CD4-positive, alpha-beta T cell (primary cell): ENCODE data around the gene C7orf57. TPM values are rescaled to one million over a fixed set of nuclear protein-coding genes. Genes with fewer than 3 reads are reported as not detected.
"Not testable (repeated sequence)": the region's sequence is repeated elsewhere in the genome, so short reads cannot be mapped to it uniquely, and the experiment has no call there.

Experiments used
- ATAC-seq: fragments of 200-7000 bp; cut with Tn5 transposase; one replicate; pipeline ENCODE4 v1.10.0; 2022; ENCODE audit warnings: mild to moderate bottlenecking; ENCODE audit not compliant: poor library complexity
- CTCF ChIA-PET: fragments of 350-600 bp; sonication (Branson Sonifier 250); formaldehyde crosslinking; loops from one replicate; lab custom pipeline; 2021; ENCODE audit warnings: antibody characterized with exemption, inconsistent platforms; lab: Charles Lee
- POLR2A ChIA-PET: fragments of 350-600 bp; sonication (Branson Sonifier 250); formaldehyde crosslinking; loops from one replicate; lab custom pipeline; 2021; ENCODE audit warnings: antibody characterized with exemption, inconsistent platforms; lab: Charles Lee
- DNase-seq, 14 experiments: peaks; one replicate each; pipeline ENCODE4 v3.0.0-alpha.2; 2013 to 2020; ENCODE audit warnings: mixed read lengths in 2 of 14
- H3K27ac ChIP-seq, 2 donors: one replicate each; pipeline versions ENCODE4 v1.5.1 to v1.7.0; 2013; ENCODE audit warnings: low read length in 2 of 2, low read depth in 1 of 2, mild to moderate bottlenecking in 1 of 2
- H3K27me3 ChIP-seq, 2 experiments: 1 replicate in 1 of 2; 2 replicates in 1 of 2; pipeline versions ENCODE4 v1.6.1 to v1.7.0; 2013; ENCODE audit warnings: low read length in 2 of 2, control low read depth in 1 of 2, mild to moderate bottlenecking in 1 of 2, moderate library complexity in 1 of 2; ENCODE audit not compliant: insufficient read depth in 2 of 2, control insufficient read depth in 1 of 2
- H3K36me3 ChIP-seq: one replicate; pipeline ENCODE4 v1.6.1; 2013; ENCODE audit warnings: low read length, control low read depth; ENCODE audit not compliant: insufficient read depth
- H3K4me1 ChIP-seq: one replicate; pipeline ENCODE4 v1.6.1; 2013; ENCODE audit warnings: low read length, control low read depth; ENCODE audit not compliant: insufficient read depth
- H3K4me3 ChIP-seq: one replicate; pipeline ENCODE4 v1.5.1; 2013; ENCODE audit warnings: mild to moderate bottlenecking, low read length, moderate library complexity
- H3K9me3 ChIP-seq, 2 experiments: 1 replicate in 1 of 2; 2 replicates in 1 of 2; pipeline versions ENCODE4 v1.6.1 to v1.7.0; 2013; ENCODE audit warnings: low read length in 2 of 2, mild to moderate bottlenecking in 2 of 2, control low read depth in 1 of 2, moderate library complexity in 1 of 2; ENCODE audit not compliant: control insufficient read depth in 1 of 2, insufficient read depth in 1 of 2
- H3K27ac Mint-ChIP-seq: one replicate; pipeline ENCODE4 v1.8.0; 2020; ENCODE audit warnings: mixed read lengths
- H3K27me3 Mint-ChIP-seq: one replicate; pipeline ENCODE4 v1.8.0; 2021; ENCODE audit warnings: mixed read lengths
- H3K36me3 Mint-ChIP-seq: one replicate; pipeline ENCODE4 v1.8.0; 2021; ENCODE audit warnings: low read depth, mixed read lengths
- H3K4me1 Mint-ChIP-seq: one replicate; pipeline ENCODE4 v1.8.0; 2021; ENCODE audit warnings: low read depth, mixed read lengths
- H3K4me3 Mint-ChIP-seq: one replicate; pipeline ENCODE4 v1.8.0; 2020; ENCODE audit warnings: mild to moderate bottlenecking, mixed read lengths
- H3K9me3 Mint-ChIP-seq: one replicate; pipeline ENCODE4 v1.8.0; 2020; ENCODE audit warnings: mixed read lengths
- intact Hi-C, 2 experiments: fragments of 100-400 bp; cut with DNase I in 1 of 2; cut with micrococcal nuclease in 1 of 2; formaldehyde crosslinking; loops; one replicate each; pipeline versions ENCODE4 v1.15.1 to v1.9.0; 2023 to 2025; cut with DNase I, micrococcal nuclease
- total RNA-seq, 174 experiments: library from RNA in 2 of 174; stranded (reverse) in 2 of 174; gene quantifications; one replicate each; pipeline ENCODE4 v1.2.3 and lab custom pipeline; 2021 to 2026
- TF ChIP-seq, protein P1 (sequence below): fragments of 200-600 bp; IDR thresholded peaks from one replicate; pipeline ENCODE4 v1.8.0; 2022; ENCODE audit warnings: antibody characterized with exemption, mild to moderate bottlenecking

Gene C7orf57
- total RNA-seq, 2 experiments from 2014 or later = 0.56 TPM; not detected in 1

DNA sequence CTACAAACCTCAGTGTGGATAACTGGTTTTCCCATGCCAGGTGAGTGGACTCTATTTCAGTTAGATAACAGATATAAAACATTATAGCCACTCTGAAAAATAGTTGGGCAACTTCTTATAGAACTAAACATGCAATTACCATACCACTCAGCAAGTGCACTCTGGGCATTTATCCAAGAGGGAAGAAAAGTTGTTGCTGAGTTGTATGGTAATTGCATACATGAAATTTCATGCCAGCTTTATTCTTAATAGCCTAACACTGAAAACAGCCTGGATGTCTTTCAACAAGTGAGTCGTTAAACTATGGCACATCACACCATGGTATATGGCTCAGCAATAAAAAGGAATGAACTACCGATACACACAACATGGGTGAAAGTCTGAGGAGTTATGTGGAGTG is 43.1 kb downstream of the C7orf57 start:
- H3K27ac ChIP-seq = no peak overlapping the region
- H3K27ac Mint-ChIP-seq = no peak overlapping the region
- no peaks in the 10 kb centered on the region for H3K9me3 ChIP-seq
- ATAC-seq (no peak), DNase-seq (no peak)
- peaks cover 12% of the 10 kb centered on the region for H3K4me1 Mint-ChIP-seq
- H3K4me1 ChIP-seq = peaks cover 9% of the 10 kb centered on the region
- TF ChIP-seq, protein P1, sequence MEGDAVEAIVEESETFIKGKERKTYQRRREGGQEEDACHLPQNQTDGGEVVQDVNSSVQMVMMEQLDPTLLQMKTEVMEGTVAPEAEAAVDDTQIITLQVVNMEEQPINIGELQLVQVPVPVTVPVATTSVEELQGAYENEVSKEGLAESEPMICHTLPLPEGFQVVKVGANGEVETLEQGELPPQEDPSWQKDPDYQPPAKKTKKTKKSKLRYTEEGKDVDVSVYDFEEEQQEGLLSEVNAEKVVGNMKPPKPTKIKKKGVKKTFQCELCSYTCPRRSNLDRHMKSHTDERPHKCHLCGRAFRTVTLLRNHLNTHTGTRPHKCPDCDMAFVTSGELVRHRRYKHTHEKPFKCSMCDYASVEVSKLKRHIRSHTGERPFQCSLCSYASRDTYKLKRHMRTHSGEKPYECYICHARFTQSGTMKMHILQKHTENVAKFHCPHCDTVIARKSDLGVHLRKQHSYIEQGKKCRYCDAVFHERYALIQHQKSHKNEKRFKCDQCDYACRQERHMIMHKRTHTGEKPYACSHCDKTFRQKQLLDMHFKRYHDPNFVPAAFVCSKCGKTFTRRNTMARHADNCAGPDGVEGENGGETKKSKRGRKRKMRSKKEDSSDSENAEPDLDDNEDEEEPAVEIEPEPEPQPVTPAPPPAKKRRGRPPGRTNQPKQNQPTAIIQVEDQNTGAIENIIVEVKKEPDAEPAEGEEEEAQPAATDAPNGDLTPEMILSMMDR = no peak
- H3K36me3 Mint-ChIP-seq = no peaks in the 10 kb centered on the region
- H3K36me3 ChIP-seq = no peaks in the 10 kb centered on the region
- no peaks in the 10 kb centered on the region for H3K27me3 Mint-ChIP-seq
- no peak overlapping the region for H3K4me3 ChIP-seq
- ChIA-PET CTCF (no interaction called here), POLR2A (no interaction called here)
- H3K4me3 Mint-ChIP-seq = no peak overlapping the region
- no peaks in the 10 kb centered on the region for H3K27me3 ChIP-seq
- no peaks in the 10 kb centered on the region for H3K9me3 Mint-ChIP-seq
- intact Hi-C loops = no loop called here

DNA sequence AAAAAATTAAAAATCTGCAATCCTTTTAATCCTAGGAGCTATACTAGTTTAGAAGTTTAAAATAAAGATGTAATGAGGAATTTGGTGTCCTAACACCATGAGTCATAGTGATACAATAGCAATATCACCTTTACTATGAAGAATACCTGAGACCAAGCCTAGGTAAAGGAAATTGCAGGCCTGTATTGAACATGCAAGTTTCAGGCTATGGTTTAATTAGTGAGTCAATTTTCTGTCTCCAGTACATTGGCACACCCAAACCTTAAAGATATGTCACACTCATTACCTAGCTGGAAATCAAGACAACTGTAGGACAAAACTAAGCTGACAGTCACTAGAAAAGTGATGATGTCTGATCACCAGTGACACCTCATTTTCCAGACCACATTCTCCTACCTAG is 47.0 kb downstream of the C7orf57 start:
- intact Hi-C loops, H3K27me3 ChIP-seq, H3K36me3 Mint-ChIP-seq, CTCF ChIA-PET, H3K4me3 Mint-ChIP-seq, H3K27ac ChIP-seq, DNase-seq, H3K36me3 ChIP-seq, ATAC-seq, H3K27ac Mint-ChIP-seq, H3K27me3 Mint-ChIP-seq, H3K9me3 ChIP-seq, H3K4me3 ChIP-seq, H3K9me3 Mint-ChIP-seq: not testable (repeated sequence)
- POLR2A ChIA-PET = interaction anchor here (0.6 to 1.2 kb wide), 3 partner anchors 14 to 108 kb away, joined by 3 read pairs; no protein-coding TSS in a partner anchor
- H3K4me1 ChIP-seq = peaks cover 44% of the 10 kb centered on the region
- H3K4me1 Mint-ChIP-seq = peaks cover 47% of the 10 kb centered on the region

DNA sequence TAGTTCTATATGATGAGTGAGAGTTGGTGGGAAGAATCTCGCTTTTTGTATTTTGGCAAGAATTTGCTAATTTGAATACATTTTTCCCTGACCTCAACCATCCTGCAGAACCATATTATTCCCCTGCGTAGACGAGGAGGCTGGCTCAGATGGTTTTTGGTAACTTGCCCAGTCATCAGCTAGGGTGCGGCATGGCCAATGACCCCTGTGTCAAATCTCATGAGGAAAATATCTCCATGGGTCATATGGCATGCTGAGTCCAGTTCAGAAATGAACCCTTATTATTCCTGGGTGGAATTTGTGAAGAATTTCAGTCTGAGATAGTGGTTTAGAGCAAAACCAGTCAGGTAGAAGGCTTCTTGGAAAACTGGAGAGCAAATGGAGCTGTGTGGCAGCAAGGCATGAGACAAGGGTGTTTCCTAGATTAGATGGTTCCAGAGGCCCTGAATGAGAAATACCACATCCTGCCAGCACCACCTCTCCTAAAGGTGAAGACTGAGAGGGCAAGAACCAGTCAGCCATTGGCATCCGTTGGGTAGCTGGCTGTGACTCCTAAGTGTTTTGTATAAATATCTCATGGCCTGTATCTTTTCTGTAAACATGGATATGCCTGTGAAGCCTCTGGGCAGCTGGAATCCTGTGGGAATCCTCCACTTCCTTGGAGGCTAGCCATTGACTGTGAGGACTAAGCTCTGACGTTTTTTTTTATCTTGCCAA is 47.9 kb downstream of the C7orf57 start:
- no peaks in the 10 kb centered on the region for H3K27me3 Mint-ChIP-seq
- Histone ChIP-seq H3K4me3 (no peak overlapping the region), H3K9me3 (no peaks in the 10 kb centered on the region), H3K27me3 (no peaks in the 10 kb centered on the region), H3K36me3 (no peaks in the 10 kb centered on the region), H3K4me1 (peaks cover 53% of the 10 kb centered on the region), H3K27ac (no peak overlapping the region)
- ChIA-PET POLR2A (interaction anchor here (0.6 to 0.8 kb wide), 4 partner anchors 13 to 109 kb away, joined by 3 to 5 read pairs (median 4); no protein-coding TSS in a partner anchor), CTCF (interaction anchor here (1.0 to 1.2 kb wide), 2 partner anchors 20 to 27 kb away, joined by 3 read pairs; no protein-coding TSS in a partner anchor)
- peak overlapping the region; percentile 63 for H3K27ac Mint-ChIP-seq
- no peak overlapping the region for H3K4me3 Mint-ChIP-seq
- TF ChIP-seq, protein P1 = no peak
- H3K9me3 Mint-ChIP-seq = no peaks in the 10 kb centered on the region
- no peaks in the 10 kb centered on the region for H3K36me3 Mint-ChIP-seq
- intact Hi-C loops = no loop called here
- ATAC-seq = peak; percentile 57
- DNase-seq = peak in 4 of 14 experiments; percentile 28 to 77 (median 52)
- peaks cover 55% of the 10 kb centered on the region for H3K4me1 Mint-ChIP-seq
